ENCODE data around the gene GALNT17.

GALNT17 gene

GRCh38 chr7:71339924-71340323 is 208.0 kb downstream of the GALNT17 start:
- DNase-seq (ENCODE audit: low read depth in 2 of 2), result no peak

- no peak for DNase-seq (ENCODE audit: low read depth in 2 of 2)
Measured at GRCh38 chr7:71342202-71342601, 210.3 kb downstream of the GALNT17 start.

DNA sequence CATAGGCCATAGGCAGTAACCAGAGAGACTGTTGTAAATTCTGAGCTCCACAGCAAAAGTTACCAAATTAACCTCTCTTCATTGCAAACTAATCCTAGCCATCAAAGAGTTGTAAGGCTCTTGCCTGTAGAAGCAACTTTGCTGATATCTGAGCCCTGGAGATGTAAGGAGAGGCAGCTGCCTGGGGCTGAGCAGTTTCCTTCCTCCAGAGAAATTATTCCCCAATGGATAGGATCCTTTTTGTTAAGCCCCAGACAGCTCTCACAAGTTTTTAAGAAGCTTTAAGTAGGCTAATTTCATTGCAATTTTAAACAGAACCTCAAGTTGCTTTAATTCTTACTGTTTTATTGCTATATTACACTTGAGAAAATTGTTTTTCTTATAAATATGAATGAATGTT is 211.1 kb downstream of the GALNT17 start:
- DNase-seq (ENCODE audit: low read depth in 2 of 2), result no peak

GRCh38 chr7:71343892-71344291 is 211.9 kb downstream of the GALNT17 start:
- DNase-seq (ENCODE audit: low read depth in 2 of 2), result no peak

GRCh38 chr7:71345117-71345884 is 213.4 kb downstream of the GALNT17 start:
- no peak for DNase-seq (ENCODE audit: low read depth in 2 of 2)

- no peak for DNase-seq (ENCODE audit: low read depth in 2 of 2)
Measured at GRCh38 chr7:71348821-71349681, 217.1 kb downstream of the GALNT17 start.

GRCh38 chr7:71349682-71350481 is 217.9 kb downstream of the GALNT17 start:
- no peak for DNase-seq (ENCODE audit: low read depth in 2 of 2)

- no peak for DNase-seq (ENCODE audit: low read depth in 2 of 2)
Measured at GRCh38 chr7:71350680-71351079, 218.7 kb downstream of the GALNT17 start.

DNA sequence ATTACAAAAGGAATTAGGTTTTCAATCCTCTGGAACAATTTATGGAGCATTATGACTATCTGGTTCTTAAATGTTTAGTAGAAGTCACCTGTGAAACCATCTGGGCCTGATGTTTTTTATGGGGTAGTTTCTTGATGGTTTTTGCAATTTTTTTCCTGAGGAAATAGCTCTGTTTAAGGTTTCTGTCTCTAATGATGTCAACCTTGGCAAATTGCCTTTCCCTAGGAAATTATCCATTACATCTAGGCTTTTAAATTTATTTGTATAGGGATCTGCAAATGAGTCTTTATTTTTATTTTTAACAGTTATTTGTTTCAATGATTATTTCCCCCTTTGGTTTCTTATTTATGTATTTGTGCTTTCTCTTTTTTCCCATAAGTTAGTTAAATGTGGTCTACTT is 222.8 kb downstream of the GALNT17 start:
- no peak for DNase-seq (ENCODE audit: low read depth in 2 of 2)

DNA sequence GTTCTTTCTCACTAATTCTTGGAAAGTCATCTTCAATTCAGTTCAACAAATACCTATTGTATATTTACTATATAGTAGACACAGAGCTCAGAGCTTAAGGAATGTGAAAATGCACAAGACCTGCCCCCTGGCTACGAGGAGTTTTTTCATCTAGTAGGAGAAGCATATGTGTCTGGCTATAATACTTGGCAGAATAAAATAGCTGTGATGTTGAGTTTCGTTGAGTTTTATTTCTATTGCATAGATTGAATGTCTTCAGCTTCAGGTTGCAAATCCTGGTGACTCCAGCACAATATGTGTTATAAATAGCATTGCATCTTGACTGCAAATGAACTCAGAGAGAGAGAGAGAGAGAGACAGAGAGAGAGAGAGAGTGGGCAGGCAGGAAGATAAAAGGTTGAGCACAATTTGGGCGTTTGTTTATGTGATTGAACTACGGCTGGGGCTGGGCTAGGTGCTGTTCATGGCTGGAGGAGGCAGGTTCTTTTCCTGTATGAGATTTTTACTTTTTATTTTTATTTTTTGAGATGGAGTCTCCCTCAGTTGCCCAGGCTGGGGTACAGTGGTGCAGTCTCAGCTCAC is 229.6 kb downstream of the GALNT17 start:
- no peak for DNase-seq (ENCODE audit: low read depth in 2 of 2)

DNA sequence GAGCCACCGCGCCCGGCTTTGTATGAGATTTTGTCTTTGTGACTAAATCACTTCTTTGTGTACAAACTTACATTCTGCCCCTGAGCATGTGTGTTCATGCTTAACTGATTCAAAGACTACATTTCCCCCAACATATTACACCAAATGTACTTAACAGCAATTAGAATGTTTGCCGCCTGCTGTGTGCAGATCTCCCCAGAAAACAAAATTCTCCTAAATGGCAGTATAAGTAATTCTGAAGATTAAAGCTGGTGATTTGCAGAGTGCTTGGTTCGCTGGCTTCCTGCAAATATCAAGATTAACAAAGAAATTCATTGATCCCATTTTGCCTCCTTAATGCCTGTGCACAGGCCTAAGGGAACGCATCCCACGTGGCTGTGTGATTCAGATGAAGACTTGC is 230.3 kb downstream of the GALNT17 start:
- DNase-seq (ENCODE audit: low read depth in 2 of 2), result no peak

DNA sequence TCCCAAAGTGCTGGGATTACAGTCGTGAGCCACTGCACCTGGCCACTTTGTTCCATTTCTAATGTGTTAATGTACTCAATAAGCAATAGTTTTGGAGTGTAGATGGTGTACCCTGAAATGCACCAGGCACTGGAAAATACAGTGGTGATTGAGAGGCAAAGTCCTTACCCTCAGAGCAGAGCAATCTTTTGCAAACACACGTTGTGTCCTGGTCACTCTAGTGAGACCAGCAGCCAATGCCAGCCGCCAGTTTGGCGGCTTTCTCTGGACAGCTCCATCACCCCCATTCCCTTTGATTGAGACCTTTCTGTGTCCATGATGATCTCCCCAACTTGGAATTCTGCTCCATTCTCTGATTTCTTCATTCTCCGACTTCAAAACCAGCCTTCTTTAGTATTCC is 231.3 kb downstream of the GALNT17 start:
- no peak for DNase-seq (ENCODE audit: low read depth in 2 of 2)

DNA sequence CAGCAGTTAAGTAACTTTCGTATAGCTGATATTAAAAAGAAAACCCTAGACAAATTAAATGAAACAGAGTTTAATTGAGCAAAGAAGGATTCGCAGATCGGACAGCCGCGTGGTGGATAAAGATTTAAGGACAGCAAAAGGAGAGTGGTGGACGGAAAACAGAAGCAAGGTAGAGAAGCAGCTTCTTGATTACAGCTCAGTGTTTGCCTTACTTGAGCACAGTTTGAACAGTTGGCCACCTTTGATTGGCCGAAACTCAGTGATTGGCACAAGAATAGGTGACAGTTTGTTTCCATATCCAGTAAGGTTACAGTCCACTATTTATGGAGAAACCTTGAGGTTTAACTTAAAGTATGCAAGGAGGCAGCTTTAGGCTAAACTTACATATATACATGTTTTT is 231.7 kb downstream of the GALNT17 start:
- DNase-seq (ENCODE audit: low read depth in 2 of 2), result no peak

DNA sequence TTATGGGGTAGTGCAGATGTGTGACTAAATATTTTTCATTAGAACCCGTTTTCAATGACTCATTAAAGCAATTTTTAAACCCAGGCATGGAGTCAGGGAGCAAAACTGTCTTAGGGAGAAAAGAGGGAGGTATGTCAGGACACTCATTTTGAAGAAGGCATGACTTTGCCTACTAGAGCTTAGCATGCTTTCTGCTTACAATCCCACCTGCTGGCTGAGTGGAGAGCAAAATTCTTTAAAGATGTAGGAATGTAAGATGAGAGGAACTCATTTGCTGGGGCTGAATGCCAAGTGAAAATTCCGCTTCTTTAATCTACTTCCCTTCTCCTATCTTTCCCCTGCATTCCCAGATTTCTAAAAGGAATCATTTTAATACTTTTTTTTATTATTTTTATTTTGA is 232.6 kb downstream of the GALNT17 start:
- DNase-seq (ENCODE audit: low read depth in 2 of 2), result no peak

- no peak for DNase-seq (ENCODE audit: low read depth in 2 of 2)
Measured at GRCh38 chr7:71372991-71373390, 241.0 kb downstream of the GALNT17 start.

DNA sequence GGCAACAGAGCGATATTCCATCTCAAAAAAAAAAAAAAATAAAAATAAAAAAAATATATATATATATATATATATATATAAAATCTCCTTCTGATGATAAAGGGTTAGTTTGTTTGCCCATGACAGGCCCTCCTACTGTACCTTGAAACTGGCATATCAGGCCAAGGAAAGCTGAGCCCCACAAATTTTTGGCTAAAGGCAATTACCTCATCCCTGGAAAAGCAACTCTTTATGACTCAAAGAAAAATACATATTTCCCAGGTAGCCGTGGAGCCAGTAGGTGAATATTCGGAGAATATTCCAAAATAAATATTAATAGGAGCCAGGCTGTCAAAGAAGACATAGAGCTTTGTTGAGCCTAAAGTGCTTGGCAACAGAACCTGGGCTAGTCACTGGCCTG is 245.1 kb downstream of the GALNT17 start:
- no peak for DNase-seq (ENCODE audit: low read depth in 2 of 2)

GRCh38 chr7:71377469-71377868 is 245.5 kb downstream of the GALNT17 start:
- DNase-seq (ENCODE audit: low read depth in 2 of 2), result no peak

GRCh38 chr7:71384094-71384493 is 252.2 kb downstream of the GALNT17 start:
- DNase-seq (ENCODE audit: low read depth in 2 of 2), result no peak

GRCh38 chr7:71385330-71385729 is 253.4 kb downstream of the GALNT17 start:
- DNase-seq (ENCODE audit: low read depth in 2 of 2), result no peak

DNA sequence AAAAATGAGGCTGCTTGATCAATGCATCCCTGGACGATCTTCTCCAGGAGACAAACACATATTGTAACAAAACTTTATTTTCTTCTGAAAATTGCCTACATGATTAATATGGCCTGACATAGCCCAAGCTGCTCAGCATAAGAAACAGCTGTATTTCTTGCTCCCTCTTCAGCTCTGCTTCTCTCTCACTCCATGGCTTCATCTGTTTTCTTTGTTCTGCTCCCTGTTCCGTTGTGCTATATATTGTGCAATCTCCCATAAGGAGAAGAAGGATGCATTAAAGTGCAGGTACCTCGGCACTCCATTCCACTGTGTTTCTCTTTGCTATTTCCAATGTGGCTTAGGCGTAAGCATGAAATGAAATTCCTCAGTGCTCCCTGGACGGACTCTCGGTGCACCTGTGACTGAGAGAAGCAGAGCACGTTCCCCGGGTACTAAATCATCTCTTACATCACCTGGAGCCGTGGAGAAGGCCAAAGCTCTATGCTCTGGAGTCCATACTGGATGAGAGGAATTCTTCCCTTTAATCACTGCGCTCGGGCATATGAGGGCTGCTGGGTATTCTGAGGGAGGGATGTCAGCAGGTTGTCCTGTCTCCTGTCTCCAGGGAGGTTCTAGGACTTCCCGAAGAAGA is 254.3 kb downstream of the GALNT17 start:
- DNase-seq (ENCODE audit: low read depth in 2 of 2), result no peak

- no peak for DNase-seq (ENCODE audit: low read depth in 2 of 2)
Measured at GRCh38 chr7:71388181-71388580, 256.2 kb downstream of the GALNT17 start.
